ENCODE results near the gene EFNA5. TPM values are rescaled to one million over a fixed set of nuclear protein-coding genes. Genes with fewer than 3 reads are reported as not detected.

Gene EFNA5
- total and polyA plus RNA-seq, 2 experiments from 2014 or later, result 7.5 to 10.1 TPM

DNA sequence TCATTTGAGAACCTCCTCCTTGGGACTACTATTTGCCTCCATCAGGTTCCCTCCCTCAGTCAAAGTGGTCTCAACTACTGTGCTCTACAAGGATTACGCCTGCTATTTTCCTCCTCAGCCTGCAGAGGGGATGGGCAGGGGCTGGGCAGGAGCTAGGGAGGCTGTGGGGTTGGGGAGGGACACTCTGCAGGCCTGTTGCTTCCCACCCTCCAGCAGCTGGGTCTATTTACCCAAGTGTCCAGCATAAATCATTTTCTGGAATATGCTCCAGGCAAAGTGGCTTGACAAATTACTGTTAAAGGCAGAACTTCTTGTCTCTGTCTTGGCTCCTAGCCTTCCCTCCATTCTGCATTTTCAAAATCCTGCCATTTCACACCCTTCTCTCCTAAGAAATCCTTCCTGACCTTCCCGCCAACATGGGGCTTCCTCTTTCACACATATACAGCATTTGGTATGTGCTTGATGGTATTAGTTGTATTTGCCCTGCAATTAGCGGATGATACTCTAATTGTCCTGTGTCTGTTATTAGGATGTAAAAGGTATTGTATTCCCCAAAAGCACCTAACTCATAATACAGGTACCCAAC lies 106.7 kb downstream of the EFNA5 start:
- peak overlapping the region; percentile 40; the same call in 1 of the 2 replicates for H3K27ac Mint-ChIP-seq
- Histone ChIP-seq H3K9me2 (ENCODE audit: insufficient read depth) (no peaks in the 10 kb centered on the region), H3K79me2 (replicated peaks; ENCODE audit: insufficient read depth) (peaks cover 19% of the 10 kb centered on the region; the same call in 1 of the 2 replicates), H3K27ac (ENCODE audit: low read depth) (0 out of 2 replicates have a peak overlapping the region, but pooled peaks have one; percentile 35), H4K20me1 (replicated peaks; ENCODE audit: insufficient read depth) (no peaks in the 10 kb centered on the region), H3F3A (replicated peaks; ENCODE audit: low read depth) (no peaks in the 10 kb centered on the region; the same call in 1 of the 2 replicates), H3K4me3 (no peak overlapping the region), H3K36me3 (ENCODE audit: insufficient read depth) (no peaks in the 10 kb centered on the region), H2AFZ (no peak overlapping the region), H3K4me1 (ENCODE audit: insufficient read depth) (peaks cover 53% of the 10 kb centered on the region), H3K4me2 (no peak overlapping the region; the same call in 1 of the 2 replicates), H3K27me3 (ENCODE audit: insufficient read depth) (no peaks in the 10 kb centered on the region)
- no peaks in the 10 kb centered on the region for H3K36me3 Mint-ChIP-seq (ENCODE audit: low read depth)
- peaks cover 61% of the 10 kb centered on the region for H3K4me1 Mint-ChIP-seq
- DNase-seq (ENCODE audit: low spot score) (peak; percentile 39), ATAC-seq (peak; percentile 67)
- peaks cover 4% of the 10 kb centered on the region for H3K27me3 Mint-ChIP-seq (ENCODE audit: insufficient read depth, low read depth, poor library complexity)
- TF ChIP-seq, protein P1, sequence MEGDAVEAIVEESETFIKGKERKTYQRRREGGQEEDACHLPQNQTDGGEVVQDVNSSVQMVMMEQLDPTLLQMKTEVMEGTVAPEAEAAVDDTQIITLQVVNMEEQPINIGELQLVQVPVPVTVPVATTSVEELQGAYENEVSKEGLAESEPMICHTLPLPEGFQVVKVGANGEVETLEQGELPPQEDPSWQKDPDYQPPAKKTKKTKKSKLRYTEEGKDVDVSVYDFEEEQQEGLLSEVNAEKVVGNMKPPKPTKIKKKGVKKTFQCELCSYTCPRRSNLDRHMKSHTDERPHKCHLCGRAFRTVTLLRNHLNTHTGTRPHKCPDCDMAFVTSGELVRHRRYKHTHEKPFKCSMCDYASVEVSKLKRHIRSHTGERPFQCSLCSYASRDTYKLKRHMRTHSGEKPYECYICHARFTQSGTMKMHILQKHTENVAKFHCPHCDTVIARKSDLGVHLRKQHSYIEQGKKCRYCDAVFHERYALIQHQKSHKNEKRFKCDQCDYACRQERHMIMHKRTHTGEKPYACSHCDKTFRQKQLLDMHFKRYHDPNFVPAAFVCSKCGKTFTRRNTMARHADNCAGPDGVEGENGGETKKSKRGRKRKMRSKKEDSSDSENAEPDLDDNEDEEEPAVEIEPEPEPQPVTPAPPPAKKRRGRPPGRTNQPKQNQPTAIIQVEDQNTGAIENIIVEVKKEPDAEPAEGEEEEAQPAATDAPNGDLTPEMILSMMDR (conservative IDR thresholded peaks at IDR 0.05; ENCODE audit: low read depth in 2 of 2), result peak in 1 of 2 experiments; percentile 13; a peak in 2 of 4 replicates
- no peak for TF ChIP-seq POLR2AphosphoS5 (IDR thresholded peaks at IDR 0.05; ENCODE audit: low read depth)
- no peak overlapping the region for H3K4me3 Mint-ChIP-seq
- no peaks in the 10 kb centered on the region; the same call in 2 of the 3 replicates for H3K9me3 Mint-ChIP-seq

- Histone ChIP-seq H4K20me1 (replicated peaks; ENCODE audit: insufficient read depth) (no peaks in the 10 kb centered on the region), H3F3A (replicated peaks; ENCODE audit: low read depth) (no peaks in the 10 kb centered on the region), H2AFZ (no peak overlapping the region), H3K4me3 (no peak overlapping the region), H3K4me1 (ENCODE audit: insufficient read depth) (peaks cover 42% of the 10 kb centered on the region), H3K27ac (ENCODE audit: low read depth) (no peak overlapping the region), H3K79me2 (replicated peaks; ENCODE audit: insufficient read depth) (no peaks in the 10 kb centered on the region; the same call in 1 of the 2 replicates), H3K27me3 (ENCODE audit: insufficient read depth) (no peaks in the 10 kb centered on the region), H3K9me2 (ENCODE audit: insufficient read depth) (no peaks in the 10 kb centered on the region), H3K4me2 (no peak overlapping the region), H3K36me3 (ENCODE audit: insufficient read depth) (no peaks in the 10 kb centered on the region)
- ATAC-seq, result no peak
- no peak for DNase-seq (ENCODE audit: low spot score)
- Mint-ChIP-seq H3K27ac (no peak overlapping the region), H3K4me1 (peaks cover 51% of the 10 kb centered on the region), H3K9me3 (no peaks in the 10 kb centered on the region; the same call in 2 of the 3 replicates), H3K36me3 (ENCODE audit: low read depth) (no peaks in the 10 kb centered on the region), H3K4me3 (no peak overlapping the region), H3K27me3 (ENCODE audit: insufficient read depth, low read depth, poor library complexity) (peaks cover 6% of the 10 kb centered on the region)
- TF ChIP-seq EZH2 (IDR thresholded peaks at IDR 0.05; ENCODE audit: low read depth, unreplicated experiment), result no peak
Observed at GRCh38 chr5:107560377-107560776, 110.4 kb downstream of the EFNA5 start.

GRCh38 chr5:107558823-107559375 lies 111.8 kb downstream of the EFNA5 start:
- ATAC-seq (peak; percentile 87), DNase-seq (ENCODE audit: low spot score) (peak; percentile 48)
- H3K36me3 Mint-ChIP-seq (ENCODE audit: low read depth), result no peaks in the 10 kb centered on the region
- H3K27me3 Mint-ChIP-seq (ENCODE audit: insufficient read depth, low read depth, poor library complexity), result peaks cover 6% of the 10 kb centered on the region
- H3F3A ChIP-seq (replicated peaks; ENCODE audit: low read depth), result no peaks in the 10 kb centered on the region
- H2AFZ ChIP-seq, result no peak overlapping the region
- H3K4me3 Mint-ChIP-seq, result no peak overlapping the region
- H3K79me2 ChIP-seq (replicated peaks; ENCODE audit: insufficient read depth), result no peaks in the 10 kb centered on the region
- H3K27me3 ChIP-seq (ENCODE audit: insufficient read depth), result no peaks in the 10 kb centered on the region
- H3K4me1 ChIP-seq (ENCODE audit: insufficient read depth), result peaks cover 28% of the 10 kb centered on the region
- H3K4me3 ChIP-seq, result no peak overlapping the region
- H3K4me2 ChIP-seq, result no peak overlapping the region
- peaks cover 42% of the 10 kb centered on the region for H3K4me1 Mint-ChIP-seq
- H3K27ac Mint-ChIP-seq, result no peak overlapping the region
- no peaks in the 10 kb centered on the region for H4K20me1 ChIP-seq (replicated peaks; ENCODE audit: insufficient read depth)
- no peak overlapping the region for H3K27ac ChIP-seq (ENCODE audit: low read depth)
- no peaks in the 10 kb centered on the region for H3K36me3 ChIP-seq (ENCODE audit: insufficient read depth)
- no peaks in the 10 kb centered on the region; the same call in 2 of the 3 replicates for H3K9me3 Mint-ChIP-seq
- no peaks in the 10 kb centered on the region for H3K9me2 ChIP-seq (ENCODE audit: insufficient read depth)
- TF ChIP-seq, protein P2, sequence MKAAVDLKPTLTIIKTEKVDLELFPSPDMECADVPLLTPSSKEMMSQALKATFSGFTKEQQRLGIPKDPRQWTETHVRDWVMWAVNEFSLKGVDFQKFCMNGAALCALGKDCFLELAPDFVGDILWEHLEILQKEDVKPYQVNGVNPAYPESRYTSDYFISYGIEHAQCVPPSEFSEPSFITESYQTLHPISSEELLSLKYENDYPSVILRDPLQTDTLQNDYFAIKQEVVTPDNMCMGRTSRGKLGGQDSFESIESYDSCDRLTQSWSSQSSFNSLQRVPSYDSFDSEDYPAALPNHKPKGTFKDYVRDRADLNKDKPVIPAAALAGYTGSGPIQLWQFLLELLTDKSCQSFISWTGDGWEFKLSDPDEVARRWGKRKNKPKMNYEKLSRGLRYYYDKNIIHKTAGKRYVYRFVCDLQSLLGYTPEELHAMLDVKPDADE (IDR thresholded peaks at IDR 0.05), result no peak
- TF ChIP-seq JUNB (IDR thresholded peaks at IDR 0.05; ENCODE audit: unreplicated experiment) (no peak), NANOG (IDR thresholded peaks at IDR 0.05; ENCODE audit: borderline replicate concordance) (no peak)
